Measurements from ENCODE around the gene DTHD1. TPM values are rescaled to one million over a fixed set of nuclear protein-coding genes. Genes with fewer than 3 reads are reported as not detected.

DTHD1 gene
- total RNA-seq, 3 donors from 2014 or later (not counting 1 experiment from before 2014, with no cell fraction given), result 67.0 to 95.4 (median 81.5) TPM

DNA sequence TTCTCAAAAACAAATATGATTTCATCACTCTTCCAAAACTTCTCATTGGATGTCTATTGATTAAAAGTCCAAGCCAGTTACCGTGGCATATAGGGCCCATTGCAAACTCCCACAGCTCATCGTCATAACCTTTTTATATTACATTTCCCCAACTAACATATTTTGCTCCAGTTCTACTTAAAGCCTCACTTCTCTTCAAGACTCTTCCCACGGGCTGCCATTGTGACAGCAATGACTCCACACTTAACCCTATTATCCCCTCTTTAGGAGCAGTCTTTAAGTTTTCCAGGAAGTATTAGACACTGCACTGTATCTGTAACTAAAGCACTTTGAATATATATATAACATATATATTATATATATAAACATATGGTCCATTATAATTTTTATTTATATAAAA lies 44.5 kb downstream of the DTHD1 start:
- Histone ChIP-seq H3K4me3 (ENCODE audit: low read length) (no peak overlapping the region), H3K27ac (ENCODE audit: low read length) (peak overlapping the region; percentile 53), H3K27me3 (ENCODE audit: control insufficient read depth, insufficient read depth, low read length) (no peaks in the 10 kb centered on the region), H3K4me1 (ENCODE audit: control insufficient read depth, insufficient read depth, low read length) (peaks cover 22% of the 10 kb centered on the region), H3K9me3 (ENCODE audit: control insufficient read depth, insufficient read depth, low read length) (no peaks in the 10 kb centered on the region), H3K36me3 (ENCODE audit: control insufficient read depth, insufficient read depth, low read length) (no peaks in the 10 kb centered on the region)
- Mint-ChIP-seq H3K36me3 (no peaks in the 10 kb centered on the region), H3K27me3 (ENCODE audit: low read depth in 2 of 2) (no peaks in the 10 kb centered on the region), H3K9me3 (no peaks in the 10 kb centered on the region), H3K27ac (peak overlapping the region; percentile 17 to 39), H3K4me3 (no peak overlapping the region), H3K4me1 (peaks cover 50 to 61% of the 10 kb centered on the region in 2 donors)
- intact Hi-C loops (cut with micrococcal nuclease), result no loop called here
- 66% methylated on average over 3 of the region's 3 CpGs for WGBS (ENCODE audit: insufficient coverage)
- ATAC-seq, result no peak
- TF ChIP-seq, protein P1, sequence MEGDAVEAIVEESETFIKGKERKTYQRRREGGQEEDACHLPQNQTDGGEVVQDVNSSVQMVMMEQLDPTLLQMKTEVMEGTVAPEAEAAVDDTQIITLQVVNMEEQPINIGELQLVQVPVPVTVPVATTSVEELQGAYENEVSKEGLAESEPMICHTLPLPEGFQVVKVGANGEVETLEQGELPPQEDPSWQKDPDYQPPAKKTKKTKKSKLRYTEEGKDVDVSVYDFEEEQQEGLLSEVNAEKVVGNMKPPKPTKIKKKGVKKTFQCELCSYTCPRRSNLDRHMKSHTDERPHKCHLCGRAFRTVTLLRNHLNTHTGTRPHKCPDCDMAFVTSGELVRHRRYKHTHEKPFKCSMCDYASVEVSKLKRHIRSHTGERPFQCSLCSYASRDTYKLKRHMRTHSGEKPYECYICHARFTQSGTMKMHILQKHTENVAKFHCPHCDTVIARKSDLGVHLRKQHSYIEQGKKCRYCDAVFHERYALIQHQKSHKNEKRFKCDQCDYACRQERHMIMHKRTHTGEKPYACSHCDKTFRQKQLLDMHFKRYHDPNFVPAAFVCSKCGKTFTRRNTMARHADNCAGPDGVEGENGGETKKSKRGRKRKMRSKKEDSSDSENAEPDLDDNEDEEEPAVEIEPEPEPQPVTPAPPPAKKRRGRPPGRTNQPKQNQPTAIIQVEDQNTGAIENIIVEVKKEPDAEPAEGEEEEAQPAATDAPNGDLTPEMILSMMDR (IDR thresholded peaks at IDR 0.05), result no peak
- DNase-seq, result no peak

DNA sequence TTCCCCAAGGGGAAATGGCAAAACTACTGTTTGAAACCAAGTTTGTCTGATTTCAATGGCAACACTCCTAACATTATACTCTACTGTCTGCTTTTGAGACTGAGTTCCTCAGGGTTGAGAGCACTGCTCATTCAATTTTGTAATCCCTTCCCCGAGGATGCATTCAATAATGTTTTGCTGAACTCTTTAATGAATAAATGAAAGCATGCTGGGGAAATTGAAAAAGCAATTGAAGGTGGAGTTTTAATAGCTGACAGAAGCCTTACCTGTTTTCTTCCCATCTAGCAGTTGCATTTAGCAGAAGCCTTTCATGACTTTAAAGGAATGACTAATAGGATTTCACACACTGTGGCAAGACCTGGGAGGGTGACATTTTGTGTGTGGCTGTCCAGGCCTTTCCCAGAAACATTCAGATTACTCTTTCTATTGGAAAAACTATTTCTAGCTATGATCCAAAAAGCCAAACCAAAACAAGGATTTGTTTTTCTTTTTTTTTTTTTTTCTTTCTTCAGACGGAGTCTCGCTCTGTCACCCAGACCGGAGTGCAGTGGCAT lies 45.1 kb downstream of the DTHD1 start:
- Histone ChIP-seq H3K27ac (ENCODE audit: low read length) (no peak overlapping the region), H3K27me3 (ENCODE audit: control insufficient read depth, insufficient read depth, low read length) (no peaks in the 10 kb centered on the region), H3K36me3 (ENCODE audit: control insufficient read depth, insufficient read depth, low read length) (no peaks in the 10 kb centered on the region), H3K4me1 (ENCODE audit: control insufficient read depth, insufficient read depth, low read length) (peaks cover 19% of the 10 kb centered on the region), H3K4me3 (ENCODE audit: low read length) (no peak overlapping the region), H3K9me3 (ENCODE audit: control insufficient read depth, insufficient read depth, low read length) (no peaks in the 10 kb centered on the region)
- intact Hi-C loops (cut with micrococcal nuclease), result no loop called here
- no peak for ATAC-seq
- peaks cover 50 to 57% of the 10 kb centered on the region in 2 donors for H3K4me1 Mint-ChIP-seq
- H3K27ac Mint-ChIP-seq, result peak overlapping the region; percentile 7 to 17
- no peak for DNase-seq
- no peaks in the 10 kb centered on the region for H3K9me3 Mint-ChIP-seq
- TF ChIP-seq, protein P1 (IDR thresholded peaks at IDR 0.05), result no peak
- H3K4me3 Mint-ChIP-seq, result no peak overlapping the region
- no peaks in the 10 kb centered on the region for H3K36me3 Mint-ChIP-seq
- H3K27me3 Mint-ChIP-seq (ENCODE audit: low read depth in 2 of 2), result no peaks in the 10 kb centered on the region
- WGBS (ENCODE audit: insufficient coverage), result 97% methylated on average over 4 of the region's 4 CpGs

DNA sequence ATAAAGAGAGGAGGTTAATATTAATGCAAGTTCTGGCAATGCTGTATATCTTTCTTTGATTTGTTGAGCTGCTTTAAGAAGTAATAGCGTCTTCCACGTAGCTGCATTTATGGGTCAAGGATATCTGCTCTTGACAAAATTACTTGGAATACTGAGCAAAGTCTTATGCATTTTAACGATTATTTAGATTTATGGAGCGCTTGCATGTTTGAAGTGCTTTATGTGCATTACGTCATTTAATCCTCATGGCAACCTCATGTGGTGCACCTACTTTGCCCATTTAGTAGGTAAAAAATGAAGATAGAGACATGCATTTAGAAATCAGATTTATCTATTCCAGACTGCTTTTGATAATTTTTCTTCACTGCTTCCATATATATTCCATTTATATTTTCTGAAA lies 46.0 kb downstream of the DTHD1 start:
- no peak for DNase-seq
- Histone ChIP-seq H3K9me3 (ENCODE audit: control insufficient read depth, insufficient read depth, low read length) (no peaks in the 10 kb centered on the region), H3K4me3 (ENCODE audit: low read length) (no peak overlapping the region), H3K36me3 (ENCODE audit: control insufficient read depth, insufficient read depth, low read length) (no peaks in the 10 kb centered on the region), H3K4me1 (ENCODE audit: control insufficient read depth, insufficient read depth, low read length) (peaks cover 18% of the 10 kb centered on the region), H3K27me3 (ENCODE audit: control insufficient read depth, insufficient read depth, low read length) (no peaks in the 10 kb centered on the region), H3K27ac (ENCODE audit: low read length) (no peak overlapping the region)
- peak overlapping the region in 1 of 2 donors; percentile 29 for H3K27ac Mint-ChIP-seq
- WGBS (ENCODE audit: insufficient coverage), result 100% methylated on average over 4 of the region's 5 CpGs
- intact Hi-C loops (cut with micrococcal nuclease), result no loop called here
- no peaks in the 10 kb centered on the region for H3K27me3 Mint-ChIP-seq (ENCODE audit: low read depth in 2 of 2)
- H3K4me3 Mint-ChIP-seq, result no peak overlapping the region
- no peaks in the 10 kb centered on the region for H3K9me3 Mint-ChIP-seq
- TF ChIP-seq, protein P1 (IDR thresholded peaks at IDR 0.05), result no peak
- H3K36me3 Mint-ChIP-seq, result no peaks in the 10 kb centered on the region
- peaks cover 44 to 51% of the 10 kb centered on the region in 2 donors for H3K4me1 Mint-ChIP-seq
- ATAC-seq, result no peak

DNA sequence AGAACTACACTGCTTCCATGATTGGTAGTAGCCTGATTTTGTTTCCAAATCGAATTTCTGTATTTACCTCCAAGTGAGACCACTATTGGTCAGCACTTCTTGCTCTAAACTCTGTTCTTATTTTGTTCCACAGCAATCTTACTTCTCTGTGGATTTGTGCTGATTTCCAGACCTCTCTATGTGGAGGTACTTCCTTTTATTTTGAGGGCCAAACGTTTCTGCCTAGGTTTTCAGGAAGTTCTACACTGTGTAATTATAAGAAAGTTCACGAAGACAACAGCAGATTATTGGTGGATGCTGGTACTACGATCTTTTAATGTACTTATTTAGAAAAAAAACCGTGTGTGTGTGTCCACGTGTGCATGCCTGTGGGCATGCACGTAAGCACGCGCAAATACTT lies 46.7 kb downstream of the DTHD1 start:
- TF ChIP-seq, protein P1 (IDR thresholded peaks at IDR 0.05), result no peak
- DNase-seq (no peak), ATAC-seq (no peak)
- Histone ChIP-seq H3K9me3 (ENCODE audit: control insufficient read depth, insufficient read depth, low read length) (no peaks in the 10 kb centered on the region), H3K4me1 (ENCODE audit: control insufficient read depth, insufficient read depth, low read length) (peaks cover 14% of the 10 kb centered on the region), H3K27ac (ENCODE audit: low read length) (no peak overlapping the region), H3K27me3 (ENCODE audit: control insufficient read depth, insufficient read depth, low read length) (no peaks in the 10 kb centered on the region), H3K36me3 (ENCODE audit: control insufficient read depth, insufficient read depth, low read length) (no peaks in the 10 kb centered on the region), H3K4me3 (ENCODE audit: low read length) (no peak overlapping the region)
- Mint-ChIP-seq H3K4me1 (peaks cover 44 to 49% of the 10 kb centered on the region in 2 donors), H3K36me3 (no peaks in the 10 kb centered on the region), H3K4me3 (no peak overlapping the region), H3K9me3 (no peaks in the 10 kb centered on the region), H3K27me3 (ENCODE audit: low read depth in 2 of 2) (no peaks in the 10 kb centered on the region), H3K27ac (peak overlapping the region; percentile 10 to 29)
- intact Hi-C loops (cut with micrococcal nuclease), result no loop called here
- 81% methylated on average over 7 of the region's 9 CpGs for WGBS (ENCODE audit: insufficient coverage)
